HG03469 (cell line): ENCODE data around the gene MCAT.
"Not testable (repeated sequence)": the region's sequence is repeated elsewhere in the genome, so short reads cannot be mapped to it uniquely, and the experiment has no call there.

Source experiments
- ATAC-seq: cut with Tn5 transposase; IDR thresholded peaks from one replicate; pipeline ENCODE4 v1.9.1; 2021; ENCODE audit warnings: mild to moderate bottlenecking, moderate library complexity, moderate number of reproducible peaks; ENCODE audit not compliant: unreplicated experiment

The MCAT gene

DNA sequence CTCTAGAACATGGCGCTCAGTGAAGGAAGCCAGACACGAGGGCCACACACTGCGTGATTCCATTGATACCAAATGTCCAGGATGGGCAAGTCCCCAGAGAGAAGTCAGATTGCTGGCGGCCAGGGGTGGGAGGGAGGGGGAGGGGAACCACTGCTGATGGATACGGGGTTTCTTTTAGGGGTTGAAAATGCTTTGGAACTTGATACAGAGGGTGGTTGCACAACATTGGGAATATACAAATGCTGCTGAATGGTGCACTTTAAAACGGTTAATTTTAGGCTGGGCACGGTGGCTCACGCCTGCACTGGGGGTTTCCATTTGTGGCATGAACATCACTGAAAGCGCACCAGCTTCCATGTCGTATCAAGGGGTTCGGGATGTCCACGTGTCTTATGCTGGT, 13.2 kb upstream of the MCAT start:
- ATAC-seq, result no peak

GRCh38 chr22:43155789-43156188, 12.6 kb upstream of the MCAT start:
- ATAC-seq, result no peak

DNA sequence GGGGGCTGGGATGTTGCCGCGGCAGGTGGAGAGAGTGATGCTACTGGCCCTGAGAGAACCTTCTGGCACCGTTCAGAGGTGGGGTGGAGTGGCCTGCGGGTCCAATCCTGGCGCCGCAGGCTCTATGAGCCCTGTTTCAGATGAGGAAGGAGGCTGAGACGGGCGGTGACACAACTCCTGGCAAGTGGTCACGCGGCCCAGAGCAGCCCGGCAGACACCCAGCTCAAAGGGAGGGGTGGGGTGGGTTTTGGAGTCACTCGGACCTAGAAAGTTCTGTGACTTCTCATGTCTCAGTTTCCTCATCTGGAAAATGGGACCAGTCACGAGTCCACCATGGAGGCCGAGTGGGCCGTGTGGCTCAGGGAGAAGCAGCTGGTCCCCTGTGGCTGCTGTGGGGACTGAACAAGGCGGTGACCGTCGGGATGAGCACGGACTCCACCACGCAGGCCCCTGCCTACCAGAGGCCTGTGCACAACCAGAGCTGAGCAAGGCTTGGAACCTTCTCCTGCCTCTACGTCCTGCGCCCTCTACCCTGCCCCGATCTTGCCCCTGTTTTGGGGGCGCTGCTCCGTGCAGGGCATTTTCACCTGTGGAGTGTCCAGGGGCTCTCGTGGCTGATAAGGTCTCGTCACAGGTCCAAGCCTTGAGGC, 11.8 kb upstream of the MCAT start:
- ATAC-seq, result no peak

GRCh38 chr22:43153899-43154298, 10.7 kb upstream of the MCAT start:
- ATAC-seq, result no peak

GRCh38 chr22:43152357-43153071, 9.3 kb upstream of the MCAT start:
- no peak for ATAC-seq

GRCh38 chr22:43152003-43152356, 8.8 kb upstream of the MCAT start:
- no peak for ATAC-seq

DNA sequence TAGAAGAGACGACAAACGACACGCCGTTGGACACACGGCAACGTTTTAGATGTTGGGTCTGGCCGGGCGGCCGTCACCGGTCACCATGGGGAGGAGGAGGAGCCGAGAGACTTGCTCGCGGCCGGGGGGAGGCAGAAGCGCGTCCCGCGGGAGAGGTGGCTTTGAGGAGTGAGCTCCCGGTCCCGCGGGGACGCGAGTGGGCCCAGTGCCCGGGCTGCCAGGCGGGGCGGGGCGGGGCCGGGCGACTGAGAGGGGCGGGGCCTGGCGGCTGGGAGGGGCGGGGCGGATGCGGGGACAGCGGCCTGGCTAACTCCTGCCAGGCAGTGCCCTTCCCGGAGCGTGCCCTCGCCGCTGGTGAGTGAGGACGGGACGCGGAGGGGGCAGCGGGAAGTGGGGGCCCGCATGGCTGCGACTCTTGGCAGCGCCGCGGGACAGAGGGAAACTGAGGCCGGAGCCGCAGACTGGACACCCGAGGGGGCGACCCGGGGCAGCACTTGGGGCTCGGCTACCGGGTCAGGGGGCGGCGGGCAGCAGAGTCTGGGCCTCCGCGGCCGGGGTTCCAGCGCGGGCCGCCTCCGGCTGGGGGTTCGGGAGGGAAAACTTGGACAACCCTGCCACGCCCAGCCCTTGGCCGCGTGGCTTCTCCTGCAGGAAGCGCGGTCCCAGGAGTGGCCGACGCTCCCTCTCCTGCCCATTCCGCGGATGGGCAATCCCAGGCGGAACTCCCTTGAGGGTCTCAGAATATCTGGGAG, 8.2 kb upstream of the MCAT start, which contains the start of gene TSPO:
TSPO (plus strand) TSS at position 309 of the 752 bp plus-strand sequence. CDS start 7,680 bp downstream, outside the sequence.
- ATAC-seq, result no peak

DNA sequence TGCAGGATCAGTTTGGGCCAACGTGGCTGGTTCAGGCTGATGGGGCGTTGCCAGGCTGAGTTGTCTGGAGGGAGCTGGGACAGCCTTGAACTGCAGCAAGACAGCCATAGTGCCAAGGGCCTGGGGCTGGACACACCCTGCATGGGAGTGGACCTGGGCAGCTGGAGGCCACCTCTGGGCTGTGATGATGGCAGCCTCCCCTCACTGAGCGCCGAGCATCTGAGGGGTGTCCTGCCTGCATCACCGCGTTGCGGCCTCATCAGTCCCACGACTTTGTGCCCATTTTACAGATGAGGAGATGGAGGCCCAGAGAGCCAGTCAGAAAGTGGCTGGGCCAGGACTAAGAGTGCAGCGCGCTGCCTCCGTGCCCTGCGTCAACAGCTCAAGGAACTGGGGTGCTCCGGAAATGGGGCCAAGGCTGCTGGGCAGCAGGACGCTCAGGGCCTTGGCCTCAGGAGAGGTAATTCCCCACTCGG, 7.6 kb upstream of the MCAT start:
- ATAC-seq, result no peak

GRCh38 chr22:43148581-43148980, 5.4 kb upstream of the MCAT start:
- no peak for ATAC-seq

GRCh38 chr22:43147821-43148220, 4.6 kb upstream of the MCAT start:
- ATAC-seq, result no peak

- not testable (repeated sequence) for ATAC-seq
Observed at GRCh38 chr22:43146332-43146731, 3.1 kb upstream of the MCAT start.

GRCh38 chr22:43145371-43145770, 2.2 kb upstream of the MCAT start:
- ATAC-seq, result not testable (repeated sequence)

DNA sequence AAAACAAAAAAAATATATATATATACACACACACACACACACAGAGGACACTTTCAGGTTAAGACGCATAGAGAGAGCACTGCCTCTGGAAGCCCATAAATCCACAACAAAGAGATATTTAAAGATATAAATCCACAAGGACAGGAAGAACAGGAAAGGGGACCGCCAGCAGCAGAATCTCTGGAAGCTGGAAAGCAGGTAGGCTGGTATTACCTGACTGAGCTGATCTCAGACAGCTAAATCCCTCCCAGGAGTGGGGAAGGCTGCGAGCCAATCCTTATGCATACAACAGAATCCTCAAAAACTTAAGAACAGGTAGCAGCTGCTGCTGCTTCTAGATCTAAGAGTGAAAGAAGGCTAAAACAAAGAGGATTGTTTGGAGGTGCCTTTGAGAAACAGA, 1.8 kb upstream of the MCAT start:
- no peak for ATAC-seq

- no peak for ATAC-seq
Observed at GRCh38 chr22:43136801-43137200, 6.4 kb downstream of the MCAT start.

DNA sequence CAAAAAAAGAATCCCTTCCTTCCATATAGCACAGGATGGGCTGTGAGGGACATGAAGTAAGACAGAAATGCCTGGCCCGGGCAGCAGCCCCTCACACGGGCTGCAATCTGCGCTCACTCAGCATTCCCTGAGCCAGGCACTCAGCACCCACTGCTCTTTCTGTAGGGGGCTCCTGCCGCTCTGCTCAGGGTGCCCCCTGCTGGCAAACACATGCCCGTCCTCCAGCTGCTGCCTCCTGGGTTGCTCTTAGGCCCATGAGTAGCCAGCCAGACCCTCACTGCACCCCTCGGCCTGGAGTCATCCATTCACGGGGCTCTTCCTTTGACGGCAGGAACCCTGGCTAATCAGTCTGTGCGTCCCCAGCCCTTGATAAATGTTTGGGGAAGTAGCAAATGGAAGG, 6.9 kb downstream of the MCAT start:
- no peak for ATAC-seq

DNA sequence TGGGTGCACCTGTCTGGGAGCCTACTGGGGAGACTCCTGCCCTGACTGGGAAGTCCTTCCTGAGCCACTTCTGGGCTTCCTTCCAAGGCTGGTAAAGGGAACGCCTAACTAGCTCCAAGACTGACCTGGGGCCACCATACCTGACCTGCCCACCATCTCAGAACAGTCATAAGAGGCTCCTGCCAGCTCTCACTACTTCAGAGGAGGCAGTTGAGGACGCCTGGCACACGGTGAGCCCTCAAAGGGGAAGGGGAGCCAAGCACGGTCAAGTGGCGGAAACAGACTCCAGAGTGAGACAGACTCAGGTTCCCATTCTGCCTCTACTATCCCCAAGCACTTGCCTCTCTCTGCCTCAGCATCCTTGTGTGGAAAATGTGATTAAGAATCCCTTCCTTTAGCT, 7.6 kb downstream of the MCAT start:
- no peak for ATAC-seq

DNA sequence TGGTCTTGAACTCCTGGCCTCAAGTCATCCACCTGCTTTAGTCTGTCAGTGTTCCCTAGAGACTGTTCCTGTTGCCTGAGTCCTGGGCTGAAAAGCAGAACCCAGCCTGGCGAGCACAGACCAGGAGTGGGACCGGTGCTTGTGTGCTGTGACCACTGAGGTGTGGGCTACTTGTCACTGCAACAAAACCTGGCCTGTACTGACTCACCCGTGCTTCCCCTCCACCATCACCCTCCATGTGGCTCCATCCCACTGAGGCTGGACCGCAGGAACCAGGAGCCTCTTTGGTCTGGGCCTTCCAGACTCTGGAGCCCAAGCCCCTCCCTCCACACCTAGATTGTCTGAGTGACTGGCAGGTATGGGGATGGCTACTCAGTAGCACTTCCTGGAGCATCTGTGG, 8.6 kb downstream of the MCAT start:
- no peak for ATAC-seq

- ATAC-seq, result no peak
Observed at GRCh38 chr22:43133401-43133800, 9.8 kb downstream of the MCAT start.

DNA sequence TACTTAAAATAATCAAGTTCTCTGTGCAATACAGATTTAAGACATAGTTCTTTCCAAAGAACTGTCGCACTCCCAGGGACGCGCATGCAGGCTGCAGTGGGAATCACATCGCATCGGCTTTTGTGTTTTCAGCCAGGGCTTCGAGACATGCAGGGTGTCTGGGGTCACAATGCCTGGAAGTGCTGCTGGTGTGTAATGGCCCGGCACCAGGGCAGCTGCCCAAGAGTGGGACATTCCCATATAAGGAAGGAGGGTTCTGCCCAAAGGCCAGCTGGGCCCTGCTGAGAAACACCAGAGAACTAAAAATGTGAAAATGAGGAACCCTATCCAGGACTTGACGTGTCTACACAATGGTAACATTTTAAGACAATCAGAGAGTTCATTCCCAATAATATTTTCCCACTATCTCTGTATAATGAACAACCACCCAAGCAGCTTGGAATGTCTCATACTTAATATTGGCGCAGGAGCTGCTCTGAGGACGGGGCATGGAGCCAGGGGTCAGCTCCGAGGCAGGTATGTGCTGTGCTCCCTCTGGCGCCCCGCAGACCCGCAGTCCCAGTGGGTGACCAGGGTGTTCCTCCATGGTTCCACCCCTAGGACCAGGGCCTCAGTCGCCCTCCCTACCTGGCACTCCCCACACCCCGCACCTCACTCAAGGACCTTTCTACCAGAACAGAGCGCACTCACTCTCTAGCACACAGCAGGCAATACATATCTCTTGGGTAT, 11.3 kb downstream of the MCAT start:
- no peak for ATAC-seq

- ATAC-seq, result no peak
Observed at GRCh38 chr22:43129426-43130425, 13.5 kb downstream of the MCAT start.
